B cell (primary cell): ENCODE results near the gene ANKHD1.

Source experiments
- EZH2 ChIP-seq: IDR thresholded peaks from 2 replicates; pipeline ENCODE4 v1.6.1; 2012; ENCODE audit warnings: borderline replicate concordance, low read depth, mild to moderate bottlenecking, moderate library complexity, low read length; ENCODE audit not compliant: insufficient read depth, poor library complexity, severe bottlenecking
- TF ChIP-seq, protein P1 (sequence below): fragments of 200-600 bp; IDR thresholded peaks from one replicate; pipeline ENCODE4 v1.8.0; 2022; ENCODE audit warnings: antibody characterized with exemption, mild to moderate bottlenecking

DNA sequence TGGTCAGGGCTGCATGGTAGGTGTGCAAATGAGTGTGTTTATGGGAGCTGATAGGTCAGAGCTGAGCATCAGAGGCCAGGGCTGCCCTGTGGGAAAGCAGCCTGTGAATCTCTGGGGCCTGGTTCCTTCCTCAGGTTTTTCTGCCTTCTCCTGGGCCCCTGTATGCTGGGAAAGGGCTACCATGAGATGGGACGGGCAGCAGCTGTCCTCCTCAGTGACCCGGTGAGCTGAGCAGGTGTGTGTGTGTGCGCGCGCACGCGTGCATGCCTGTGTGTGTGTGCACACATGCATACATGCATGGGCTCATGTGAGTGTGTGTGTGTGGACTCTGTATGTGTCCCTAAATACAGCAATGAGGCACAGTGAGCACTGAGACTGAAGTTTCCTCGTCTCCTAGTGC, 39.3 kb upstream of the ANKHD1 start:
- TF ChIP-seq, protein P1, sequence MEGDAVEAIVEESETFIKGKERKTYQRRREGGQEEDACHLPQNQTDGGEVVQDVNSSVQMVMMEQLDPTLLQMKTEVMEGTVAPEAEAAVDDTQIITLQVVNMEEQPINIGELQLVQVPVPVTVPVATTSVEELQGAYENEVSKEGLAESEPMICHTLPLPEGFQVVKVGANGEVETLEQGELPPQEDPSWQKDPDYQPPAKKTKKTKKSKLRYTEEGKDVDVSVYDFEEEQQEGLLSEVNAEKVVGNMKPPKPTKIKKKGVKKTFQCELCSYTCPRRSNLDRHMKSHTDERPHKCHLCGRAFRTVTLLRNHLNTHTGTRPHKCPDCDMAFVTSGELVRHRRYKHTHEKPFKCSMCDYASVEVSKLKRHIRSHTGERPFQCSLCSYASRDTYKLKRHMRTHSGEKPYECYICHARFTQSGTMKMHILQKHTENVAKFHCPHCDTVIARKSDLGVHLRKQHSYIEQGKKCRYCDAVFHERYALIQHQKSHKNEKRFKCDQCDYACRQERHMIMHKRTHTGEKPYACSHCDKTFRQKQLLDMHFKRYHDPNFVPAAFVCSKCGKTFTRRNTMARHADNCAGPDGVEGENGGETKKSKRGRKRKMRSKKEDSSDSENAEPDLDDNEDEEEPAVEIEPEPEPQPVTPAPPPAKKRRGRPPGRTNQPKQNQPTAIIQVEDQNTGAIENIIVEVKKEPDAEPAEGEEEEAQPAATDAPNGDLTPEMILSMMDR: no peak
- TF ChIP-seq EZH2: no peak
